TTC549 (cell line): ENCODE measurements around the gene FGF4.

Source experiments
- FAIRE-seq: peaks from 2 replicates; lab custom pipeline; 2012; peaks lifted over from hg19 to GRCh38; lab: Jason Lieb, UNC

The FGF4 gene

DNA sequence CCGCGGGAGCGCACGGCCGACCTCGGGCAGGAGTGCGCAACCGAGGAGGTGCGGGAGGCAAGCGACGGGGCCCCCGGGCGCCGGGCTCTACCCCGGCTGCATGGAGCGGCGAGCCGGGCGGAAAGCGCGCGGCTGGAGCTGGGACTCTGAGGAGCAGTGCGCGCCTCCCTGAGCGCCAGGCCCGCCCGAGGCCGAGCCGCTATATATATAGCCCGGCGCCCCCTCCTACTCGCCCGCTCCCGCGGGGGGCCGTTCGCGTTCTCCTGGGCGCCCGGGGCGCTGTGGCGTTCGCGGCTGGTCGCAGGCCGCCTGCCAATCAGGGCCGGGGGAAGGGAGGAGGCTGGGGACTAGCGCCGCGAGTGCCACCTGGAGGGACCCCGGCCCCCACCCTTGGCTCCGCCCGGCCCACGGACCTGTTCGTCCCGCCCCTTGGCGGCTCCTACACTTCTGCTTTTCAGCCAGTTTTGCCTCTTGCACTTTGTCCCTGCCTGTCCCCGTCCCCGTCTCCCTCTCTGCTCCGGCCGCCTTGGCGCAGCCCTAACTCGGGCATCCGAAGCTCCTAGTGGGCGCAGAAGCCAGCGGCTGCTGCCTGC lies at the start of gene FGF4:
Gene FGF4, minus strand, starts transcription at position 179 of the 593 bp plus-strand sequence. CDS start 257 bp downstream, outside the sequence.
- no peak for FAIRE-seq

GRCh38 chr11:69823641-69824265 lies 48.6 kb upstream of the FGF4 start:
- FAIRE-seq = no peak

DNA sequence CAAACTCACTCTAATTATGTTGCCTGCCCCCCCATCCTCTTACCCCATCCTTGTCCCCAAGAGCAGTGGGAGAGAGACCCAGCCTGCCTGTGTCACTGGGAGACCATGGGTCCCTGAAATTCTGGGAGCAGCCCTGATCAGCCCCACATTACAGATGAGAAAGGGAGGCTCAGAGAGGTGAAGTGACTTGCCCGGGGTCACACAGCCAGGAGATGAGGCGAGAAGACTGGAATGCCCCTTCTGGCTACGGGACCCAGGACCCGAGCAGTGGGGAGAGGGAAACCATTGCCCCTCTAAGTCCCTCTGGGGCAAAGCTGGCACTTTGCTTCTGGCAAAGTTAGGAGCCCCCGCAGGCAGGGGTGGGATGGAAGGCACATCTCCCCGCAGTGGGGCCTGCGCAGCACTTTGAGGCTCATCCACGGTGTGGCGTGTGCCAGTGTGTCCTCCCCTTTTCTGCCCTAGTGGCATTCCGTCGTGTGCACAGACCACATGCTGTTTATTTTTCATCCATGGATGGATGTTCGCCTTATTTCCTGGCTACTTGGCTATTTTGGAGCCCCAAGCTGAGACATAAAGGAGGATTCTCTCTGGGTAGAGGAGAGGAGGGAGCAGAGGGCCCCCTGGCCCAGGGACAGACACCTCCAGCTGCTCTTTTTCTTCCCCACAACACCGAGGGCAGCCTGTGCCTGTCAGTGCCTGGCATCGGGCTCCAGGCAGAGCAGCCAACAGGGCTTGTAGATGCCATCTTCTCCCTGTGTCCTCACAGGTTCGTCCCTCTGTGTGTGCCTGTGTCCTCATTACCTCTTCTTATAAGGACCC lies 47.7 kb upstream of the FGF4 start:
- FAIRE-seq = no peak

GRCh38 chr11:69821511-69822040 lies 46.4 kb upstream of the FGF4 start:
- FAIRE-seq = no peak

- no peak for FAIRE-seq
These were observed 45.3 kb upstream of the FGF4 start for GRCh38 chr11:69820441-69820840.

DNA sequence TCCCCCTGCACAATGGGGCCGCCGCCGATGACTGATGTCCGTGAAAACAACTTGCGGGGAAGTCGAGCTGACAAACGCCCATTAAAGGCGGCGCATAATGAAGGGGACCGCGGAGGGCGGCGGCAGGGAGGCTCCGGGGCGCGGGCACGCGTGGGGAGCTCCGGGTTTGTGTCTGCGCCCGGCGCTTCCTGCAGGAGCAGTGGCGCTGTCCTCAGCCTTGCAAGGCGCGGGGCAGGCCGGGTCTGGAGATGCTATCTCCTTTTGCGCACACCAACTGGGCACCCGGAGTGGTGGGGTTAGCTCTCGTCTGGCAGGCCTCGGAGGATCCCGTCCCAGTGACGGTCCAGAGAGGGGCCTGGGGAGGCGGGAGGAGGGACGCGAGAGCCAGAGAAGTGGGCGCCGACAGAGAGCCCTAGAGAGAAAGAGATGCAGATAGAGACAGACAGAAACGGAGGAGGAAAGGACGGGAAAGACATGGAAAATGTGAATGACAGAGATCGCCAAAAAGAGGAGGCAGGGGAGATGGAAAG lies 44.5 kb upstream of the FGF4 start:
- FAIRE-seq = no peak

DNA sequence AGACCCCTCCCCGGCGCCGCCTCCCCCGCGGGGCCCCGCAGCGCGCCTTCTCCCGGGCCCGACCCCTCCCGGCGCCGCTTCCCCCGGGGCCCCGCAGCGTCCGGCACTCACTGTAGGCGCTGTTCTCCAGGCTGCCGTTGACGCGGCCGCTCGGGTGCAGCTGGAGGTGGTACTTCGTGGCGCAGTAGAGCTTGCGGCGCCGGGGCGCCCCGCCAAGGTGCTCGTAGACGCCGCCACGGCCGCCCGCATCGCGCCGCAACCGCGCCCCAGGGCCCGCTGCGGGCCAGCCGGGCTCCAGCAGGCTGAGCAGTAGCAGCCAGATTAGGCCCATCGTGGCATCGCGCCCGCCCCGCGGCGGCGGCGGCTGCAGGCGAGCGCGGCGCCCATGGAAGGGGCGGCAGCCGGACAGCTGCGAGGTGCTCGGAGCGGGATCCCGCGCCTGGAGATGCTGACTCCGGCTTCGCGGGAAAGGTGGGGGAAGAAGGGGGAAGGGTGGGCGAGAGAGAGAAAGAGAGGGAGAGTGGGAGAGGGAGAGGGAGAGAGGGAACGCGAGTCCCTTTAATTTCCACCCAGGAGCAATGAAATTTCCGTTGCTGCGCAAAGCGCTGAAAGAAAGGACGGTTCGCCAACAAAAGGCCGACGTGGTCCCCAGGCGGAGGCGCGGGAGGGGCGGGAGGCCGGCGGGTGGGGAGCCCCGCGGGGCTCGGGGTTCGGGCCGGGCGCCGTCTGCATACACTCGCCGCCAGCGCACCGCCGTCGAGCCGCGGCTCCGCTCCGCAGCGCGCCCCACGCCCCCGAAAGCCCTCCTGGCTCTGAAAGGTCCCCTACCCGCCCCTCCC lies 43.7 kb upstream of the FGF4 start, which contains the start of gene FGF3:
Gene FGF3, minus strand, starts transcription at position 814 of the 839 bp plus-strand sequence. Its CDS starts 483 bp downstream, at position 331.
- FAIRE-seq = no peak

- FAIRE-seq = no peak
These were observed 43.1 kb upstream of the FGF4 start for GRCh38 chr11:69818231-69818602.

- FAIRE-seq = no peak
These were observed 42.4 kb upstream of the FGF4 start for GRCh38 chr11:69817265-69818230.

GRCh38 chr11:69816671-69817070 lies 41.5 kb upstream of the FGF4 start:
- FAIRE-seq = no peak

GRCh38 chr11:69815973-69816372 lies 40.8 kb upstream of the FGF4 start:
- FAIRE-seq = no peak

- no peak for FAIRE-seq
These were observed 39.8 kb upstream of the FGF4 start for GRCh38 chr11:69814902-69815301.

DNA sequence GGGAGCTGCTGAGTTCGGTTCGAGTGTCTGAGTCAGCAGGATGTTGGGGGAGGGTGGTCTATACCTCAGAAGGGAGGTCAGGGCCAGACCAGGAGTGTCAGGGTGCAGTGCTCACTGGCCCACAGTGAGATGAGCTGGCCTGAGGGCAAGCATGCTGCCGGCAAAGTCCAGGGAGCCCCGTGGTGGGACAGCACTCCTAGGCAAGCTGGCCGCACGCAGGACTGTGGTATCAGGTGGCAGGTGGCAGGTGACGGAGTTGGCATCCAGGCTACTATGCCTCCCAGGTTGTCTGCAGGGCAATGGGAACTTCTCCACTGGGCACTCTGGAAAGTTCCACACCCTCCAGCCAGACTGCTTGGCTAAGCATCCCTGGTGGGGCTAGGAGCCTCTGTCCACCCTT lies 39.3 kb upstream of the FGF4 start:
- FAIRE-seq = no peak

GRCh38 chr11:69813839-69814238 lies 38.7 kb upstream of the FGF4 start:
- FAIRE-seq = no peak

DNA sequence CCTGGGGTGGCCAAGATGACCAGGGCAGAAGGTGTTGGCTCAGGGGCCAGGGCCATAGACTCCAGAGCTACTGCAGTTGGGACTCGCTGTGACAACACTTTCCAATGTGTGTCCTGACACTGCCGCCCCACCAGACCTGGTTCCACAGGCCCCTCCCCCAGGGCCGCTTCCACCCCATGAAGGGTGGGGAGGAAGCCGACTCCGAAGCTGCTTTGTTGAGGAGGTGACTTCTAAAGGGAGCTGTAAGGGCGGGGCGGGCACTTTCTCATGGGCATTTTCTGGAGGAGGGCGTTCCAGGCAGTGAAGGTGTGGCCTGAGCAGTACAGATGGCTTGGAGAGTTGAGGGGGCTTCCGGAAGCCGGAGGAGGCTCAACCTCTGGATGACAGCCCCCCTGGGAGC lies 37.8 kb upstream of the FGF4 start:
- FAIRE-seq = no peak

DNA sequence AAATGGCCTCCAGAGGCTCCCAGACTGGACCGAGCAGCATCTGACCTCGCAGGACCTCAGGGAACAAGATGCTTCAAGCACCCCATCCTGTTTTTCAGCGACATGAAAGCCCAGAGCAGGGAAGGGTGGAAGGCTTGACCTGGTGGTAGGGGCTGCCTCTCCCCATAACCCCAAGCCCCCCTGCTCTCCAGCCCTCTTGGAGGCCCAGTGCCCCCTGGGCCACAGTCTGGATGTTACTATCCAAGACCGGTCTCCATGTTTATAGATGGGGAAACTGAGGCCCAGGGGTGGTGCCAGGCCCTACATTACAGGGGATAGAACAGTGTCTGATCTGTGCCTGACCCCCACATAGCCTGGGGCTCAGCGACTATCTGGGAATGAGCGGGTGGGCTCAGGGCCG lies 37.1 kb upstream of the FGF4 start:
- no peak for FAIRE-seq

- FAIRE-seq = no peak
These were observed 36.3 kb upstream of the FGF4 start for GRCh38 chr11:69811431-69811830.

- FAIRE-seq = no peak
These were observed 35.4 kb upstream of the FGF4 start for GRCh38 chr11:69810289-69811118.

DNA sequence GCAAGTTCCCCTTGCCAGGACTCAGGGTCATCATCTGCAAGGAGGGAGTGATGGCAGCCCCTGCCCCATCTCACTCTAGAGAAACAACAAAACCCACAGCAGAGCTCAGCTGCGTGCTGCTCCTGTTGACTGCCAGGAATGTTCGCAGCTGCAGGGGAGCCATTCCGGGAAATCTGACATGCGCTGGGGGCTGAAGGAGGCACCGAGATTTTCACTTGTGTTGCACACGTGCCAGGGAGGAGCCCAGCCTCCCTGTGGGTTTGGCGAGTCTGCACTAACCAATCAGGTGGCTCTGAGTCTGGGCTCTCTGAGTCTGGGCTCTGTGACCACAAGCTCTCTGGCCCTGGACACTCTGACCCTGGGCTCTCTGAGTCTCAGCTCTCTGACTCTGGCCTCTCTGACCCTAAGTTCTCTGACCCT lies 33.5 kb upstream of the FGF4 start:
- no peak for FAIRE-seq
